Esophagus muscularis mucosa (tissue), 3 donors: Measurements from ENCODE around the gene CENPT.

ENCODE experiments used
- EP300 ChIP-seq: sonication (generic); formaldehyde crosslinking; IDR thresholded peaks from one replicate; pipeline ENCODE4 v1.6.1; 2017; ENCODE audit warnings: antibody characterized with exemption
- TF ChIP-seq, protein P1 (sequence below), 3 experiments: fragments of 200-600 bp in 2 of 3; fragments of 450-650 bp in 1 of 3; sonication (generic) in 2 of 3; IDR thresholded peaks; one replicate each; pipeline ENCODE4 v1.5.1; 2017 to 2019; ENCODE audit warnings: antibody characterized with exemption in 3 of 3, mild to moderate bottlenecking in 2 of 3, moderate library complexity in 1 of 3

DNA sequence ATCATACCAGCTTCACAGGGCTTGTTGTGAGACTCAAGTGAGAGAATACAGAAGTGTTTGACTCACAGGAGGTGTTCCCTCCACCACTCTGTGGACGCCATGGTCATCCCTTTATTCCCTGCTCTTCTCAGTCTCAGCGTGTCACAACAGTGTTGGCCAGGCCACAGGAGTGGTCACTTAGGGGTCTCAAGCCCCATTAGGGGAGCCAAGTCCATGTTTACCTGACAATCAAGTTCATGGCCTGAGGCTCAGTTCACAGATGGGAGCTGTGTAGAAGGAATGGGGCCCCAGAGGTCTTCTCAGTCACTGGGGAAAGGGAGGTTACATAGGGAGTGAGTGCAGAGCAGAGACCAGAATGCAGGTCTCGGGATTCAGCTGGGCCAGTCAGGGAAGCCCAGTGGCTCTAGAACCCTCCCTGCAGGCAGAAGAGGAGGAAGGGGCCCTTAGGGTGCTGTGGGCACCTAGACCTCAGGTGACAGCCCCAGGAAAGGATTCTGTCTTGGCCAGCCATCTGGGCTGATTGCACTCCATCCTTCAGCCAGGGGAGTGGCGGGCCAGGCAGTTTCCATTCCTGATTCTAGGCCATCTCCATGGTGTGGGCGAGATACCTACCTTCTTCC is 9.5 kb upstream of the CENPT start:
- TF ChIP-seq EP300 = no peak
- TF ChIP-seq, protein P1, sequence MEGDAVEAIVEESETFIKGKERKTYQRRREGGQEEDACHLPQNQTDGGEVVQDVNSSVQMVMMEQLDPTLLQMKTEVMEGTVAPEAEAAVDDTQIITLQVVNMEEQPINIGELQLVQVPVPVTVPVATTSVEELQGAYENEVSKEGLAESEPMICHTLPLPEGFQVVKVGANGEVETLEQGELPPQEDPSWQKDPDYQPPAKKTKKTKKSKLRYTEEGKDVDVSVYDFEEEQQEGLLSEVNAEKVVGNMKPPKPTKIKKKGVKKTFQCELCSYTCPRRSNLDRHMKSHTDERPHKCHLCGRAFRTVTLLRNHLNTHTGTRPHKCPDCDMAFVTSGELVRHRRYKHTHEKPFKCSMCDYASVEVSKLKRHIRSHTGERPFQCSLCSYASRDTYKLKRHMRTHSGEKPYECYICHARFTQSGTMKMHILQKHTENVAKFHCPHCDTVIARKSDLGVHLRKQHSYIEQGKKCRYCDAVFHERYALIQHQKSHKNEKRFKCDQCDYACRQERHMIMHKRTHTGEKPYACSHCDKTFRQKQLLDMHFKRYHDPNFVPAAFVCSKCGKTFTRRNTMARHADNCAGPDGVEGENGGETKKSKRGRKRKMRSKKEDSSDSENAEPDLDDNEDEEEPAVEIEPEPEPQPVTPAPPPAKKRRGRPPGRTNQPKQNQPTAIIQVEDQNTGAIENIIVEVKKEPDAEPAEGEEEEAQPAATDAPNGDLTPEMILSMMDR (IDR thresholded peaks at IDR 0.05) = no peak
